Heart left ventricle (tissue), 13 donors: ENCODE data around the gene TMEM150B.

Experiments
- CTCF ChIP-seq, 12 donors: fragments of 200-600 bp; sonication (generic) in 4 of 12; IDR thresholded peaks; one replicate each; pipeline versions ENCODE4 v1.5.0 to v1.8.0; 2018 to 2022; ENCODE audit warnings: antibody characterized with exemption in 12 of 12, mild to moderate bottlenecking in 5 of 12
- POLR2A ChIP-seq, 2 donors: fragments of 450-650 bp; IDR thresholded peaks; one replicate each; pipeline ENCODE4 v1.6.1; 2017; ENCODE audit warnings: antibody characterized with exemption in 2 of 2, mild to moderate bottlenecking in 2 of 2, moderate library complexity in 2 of 2
- donor health status: ischemic (EF 13 %, LVEDD 7.1; RV severe dilation, severe dysfunction).
- donor health status: DM: no; HTN: yes; CAD: no.
- donor health status: DM: no; HTN: no; CAD: no.
- donor health status: ischemic (EF 25% LVEDD 6.9; RV normal size, moderate dysfunction).
- donor health status: ischemic (EF 25% LVEDD 5.7; RV mildly dilated, moderate dysfunction).
- donor health status: ischemic (EF 35%, LVEDD 5.7; RV mildly dilated, moderate dysfunction).
- donor health status: nonischemic (EF 11% LVEDD 7.7; RV severe dilation, severe dysfunction).
- donor health status: DM: yes; HTN: yes; CAD: no.
- donor health status: PGD.
- donor health status: ischemic (EF 29% LVEDD 5.4; RV normal size, mild dysfunction).
- donor health status: nonischemic (EF 23%, LVEDD 6.1; RV moderate dilation, normal function).

GRCh38 chr19:55320844-55321419, 4.2 kb downstream of the TMEM150B start:
- TF ChIP-seq CTCF (IDR thresholded peaks at IDR 0.05), result no peak
- no peak for TF ChIP-seq POLR2A (IDR thresholded peaks at IDR 0.05)
